NB4 (cell line): ENCODE measurements around the gene MYO15A.
"Not testable (repeated sequence)": the region's sequence is repeated elsewhere in the genome, so short reads cannot be mapped to it uniquely, and the experiment has no call there.

Experiments used
- DNase-seq: peaks from one replicate; pipeline ENCODE4 v3.0.0; 2010; ENCODE audit warnings: low read depth
- H3K4me3 ChIP-seq: one replicate; pipeline ENCODE4 v1.5.1; 2011; ENCODE audit warnings: mild to moderate bottlenecking, low read depth, low read length, moderate library complexity
- CTCF ChIP-seq: IDR thresholded peaks from one replicate; pipeline ENCODE4 v1.5.1; 2012; ENCODE audit warnings: low read depth, low read length
- MYC ChIP-seq: IDR thresholded peaks from 2 replicates; pipeline ENCODE4 v1.6.1; 2011; ENCODE audit warnings: low read depth, low read length
- POLR2A ChIP-seq: IDR thresholded peaks from 2 replicates; pipeline ENCODE4 v1.6.1; 2011; ENCODE audit warnings: mild to moderate bottlenecking; ENCODE audit not compliant: insufficient read length; ENCODE audit errors: extremely low read depth
- TF ChIP-seq, protein P1 (sequence below): IDR thresholded peaks from 2 replicates; pipeline ENCODE4 v1.6.1; 2011; ENCODE audit warnings: low read depth, low read length

MYO15A gene

GRCh38 chr17:18213666-18214270 is 105.2 kb downstream of the MYO15A start:
- no peak for DNase-seq
- no peak for TF ChIP-seq POLR2A
- no peak for TF ChIP-seq CTCF
- TF ChIP-seq, protein P1, sequence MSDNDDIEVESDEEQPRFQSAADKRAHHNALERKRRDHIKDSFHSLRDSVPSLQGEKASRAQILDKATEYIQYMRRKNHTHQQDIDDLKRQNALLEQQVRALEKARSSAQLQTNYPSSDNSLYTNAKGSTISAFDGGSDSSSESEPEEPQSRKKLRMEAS, result no peak
- no peak for TF ChIP-seq MYC
- H3K4me3 ChIP-seq, result no peak overlapping the region

- not testable (repeated sequence) for H3K4me3 ChIP-seq, DNase-seq
Measured at GRCh38 chr17:18216906-18217305, 108.3 kb downstream of the MYO15A start.

GRCh38 chr17:18217412-18218015 is 109.0 kb downstream of the MYO15A start:
- DNase-seq, result peak; percentile 86
- TF ChIP-seq CTCF, result peak; percentile 99
- TF ChIP-seq, protein P1, result no peak
- no peak for TF ChIP-seq POLR2A
- TF ChIP-seq MYC, result no peak
- H3K4me3 ChIP-seq, result no peak overlapping the region

GRCh38 chr17:18218756-18219415 is 110.3 kb downstream of the MYO15A start:
- DNase-seq, result no peak
- H3K4me3 ChIP-seq, result no peak overlapping the region
- TF ChIP-seq CTCF (no peak), MYC (no peak), POLR2A (no peak)
- TF ChIP-seq, protein P1, result no peak

GRCh38 chr17:18224053-18224386 is 115.5 kb downstream of the MYO15A start:
- no peak overlapping the region for H3K4me3 ChIP-seq
- TF ChIP-seq MYC (no peak), POLR2A (no peak), CTCF (no peak)
- TF ChIP-seq, protein P1, result no peak
- peak; percentile 41 for DNase-seq

DNA sequence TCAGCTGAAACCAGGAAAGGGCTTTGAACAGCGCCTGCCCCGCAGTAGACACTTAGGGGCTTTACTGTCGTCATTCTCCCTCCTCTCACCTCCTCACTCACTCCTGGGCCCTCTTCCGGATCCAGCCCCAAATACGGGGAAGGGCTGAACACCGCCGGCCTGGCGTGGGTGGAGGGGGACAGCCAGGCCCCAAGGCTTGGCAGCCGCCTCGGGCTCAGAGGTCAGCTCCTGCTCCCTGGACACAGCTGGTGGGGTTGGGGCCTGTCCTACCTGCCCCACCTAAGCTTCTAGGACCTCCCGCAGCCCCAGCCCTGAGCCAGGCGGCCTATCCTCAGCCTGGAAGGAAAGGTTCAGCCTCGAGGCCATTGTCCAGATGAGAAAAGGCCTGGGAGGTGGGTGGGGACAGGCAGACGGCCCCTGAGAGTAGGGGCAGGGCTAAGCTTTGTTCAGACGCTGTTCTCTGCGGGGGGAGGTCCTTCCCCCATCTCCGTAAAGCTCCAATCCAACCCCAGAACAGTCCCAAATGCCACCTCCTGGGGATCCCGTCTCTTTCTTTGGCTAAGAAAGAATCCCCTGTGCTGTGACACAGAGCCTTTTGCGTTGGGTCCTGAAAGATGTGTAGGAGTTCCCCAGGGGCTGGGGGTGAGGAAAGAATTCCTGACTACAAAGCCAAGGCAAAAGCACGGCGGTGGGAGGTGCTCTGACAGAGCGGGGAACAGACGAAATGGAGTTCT is 116.0 kb downstream of the MYO15A start:
- TF ChIP-seq MYC, result no peak
- TF ChIP-seq POLR2A, result no peak
- no peak for TF ChIP-seq CTCF
- TF ChIP-seq, protein P1, result no peak
- DNase-seq, result no peak
- peak overlapping the region; percentile 46 for H3K4me3 ChIP-seq
